Esophagus squamous epithelium (tissue), 5 donors: ENCODE measurements around the gene PHKA2. TPM values are rescaled to one million over a fixed set of nuclear protein-coding genes. Genes with fewer than 3 reads are reported as not detected.
"Not testable (repeated sequence)": the region's sequence is repeated elsewhere in the genome, so short reads cannot be mapped to it uniquely, and the experiment has no call there.

Experiments
- DNase-seq: peaks from one replicate; lab custom pipeline; 2025; lab: John Stamatoyannopoulos, UW
- H3K27ac ChIP-seq, 4 donors: fragments of 200-600 bp; sonication (generic); one replicate each; pipeline ENCODE4 v1.5.1; 2016 to 2019; ENCODE audit warnings: mild to moderate bottlenecking in 1 of 4
- H3K27me3 ChIP-seq, 4 donors: fragments of 200-600 bp; sonication (generic); 1 replicate in 3 of 4; 2 replicates in 1 of 4; pipeline versions ENCODE4 v1.5.1 to v1.6.0; 2017 to 2021; ENCODE audit warnings: antibody characterized with exemption in 1 of 4
- H3K36me3 ChIP-seq, 3 donors: fragments of 200-600 bp; sonication (generic); one replicate each; pipeline ENCODE4 v1.5.1; 2016 to 2019
- H3K4me1 ChIP-seq, 3 donors: fragments of 200-600 bp; sonication (generic); one replicate each; pipeline ENCODE4 v1.5.1; 2017 to 2019
- H3K4me3 ChIP-seq, 4 donors: fragments of 200-600 bp; sonication (generic); 1 replicate in 3 of 4; 2 replicates in 1 of 4; pipeline ENCODE4 v1.5.1; 2016 to 2019; ENCODE audit warnings: mild to moderate bottlenecking in 2 of 4, moderate library complexity in 1 of 4
- H3K9me3 ChIP-seq, 3 donors: fragments of 200-600 bp; sonication (generic); one replicate each; pipeline ENCODE4 v1.5.1; 2016 to 2019
- POLR2A ChIP-seq, 4 donors: fragments of 450-650 bp; IDR thresholded peaks; one replicate each; pipeline ENCODE4 v1.6.1; 2017; ENCODE audit warnings: antibody characterized with exemption in 4 of 4, mild to moderate bottlenecking in 4 of 4, moderate library complexity in 3 of 4
- WGBS, 2 donors: methylation state at CpG; one replicate each; pipeline ENCODE4 v1.1.5; 2018; 5-methylcytosine and 5-hydroxymethylcytosine counted together
- intact Hi-C: fragments of 100-400 bp; cut with DNase I; formaldehyde crosslinking; loops from one replicate; pipeline ENCODE4 v1.15.0; 2022
- total RNA-seq, 4 donors: library from RNA; depleted of rRNA; stranded (reverse); fragments of >200 nt; gene quantifications; one replicate each; pipeline ENCODE4 v1.1.0, GENCODE V29; 2016
- TF ChIP-seq, protein P1 (sequence below), 6 experiments: fragments of 450-650 bp in 4 of 6; fragments of 200-600 bp in 2 of 6; sonication (generic) in 2 of 6; IDR thresholded peaks; one replicate each; pipeline ENCODE4 v1.5.1; 2016 to 2019; ENCODE audit warnings: antibody characterized with exemption in 6 of 6, mild to moderate bottlenecking in 4 of 6, moderate library complexity in 4 of 6
- donor health status: DM: yes; HTN: yes; CAD: no.

PHKA2 gene
- total RNA-seq, 4 donors from 2014 or later = 10.1 to 21.2 (median 13.5) TPM

DNA sequence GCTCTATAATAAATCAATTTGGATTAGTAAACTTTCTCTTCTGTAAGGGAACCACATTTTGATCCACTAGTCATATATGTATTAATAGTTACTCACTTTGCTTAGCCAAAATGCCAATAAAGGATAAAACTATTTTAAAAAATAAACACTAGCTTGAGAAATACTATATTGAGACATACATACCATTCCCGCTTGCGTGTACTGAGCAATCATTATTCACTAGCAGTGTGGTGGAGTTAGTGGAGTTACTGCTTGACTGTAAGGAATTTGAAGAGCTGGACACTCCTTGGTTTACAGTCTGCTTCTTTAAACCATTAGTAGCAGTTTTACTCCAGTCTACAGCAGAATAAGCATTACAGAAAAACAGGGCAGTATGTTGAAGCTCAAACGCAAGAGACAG lies 10.8 kb upstream of the PHKA2 start:
- Histone ChIP-seq H3K36me3 (no peaks in the 10 kb centered on the region), H3K4me3 (no peak overlapping the region), H3K9me3 (no peaks in the 10 kb centered on the region), H3K4me1 (no peaks in the 10 kb centered on the region), H3K27ac (no peak overlapping the region), H3K27me3 (no peaks in the 10 kb centered on the region)
- WGBS, 2 donors = 44 to 80% methylated on average over 3 of the region's 3 CpGs
- TF ChIP-seq POLR2A (IDR thresholded peaks at IDR 0.05) = no peak
- TF ChIP-seq, protein P1, sequence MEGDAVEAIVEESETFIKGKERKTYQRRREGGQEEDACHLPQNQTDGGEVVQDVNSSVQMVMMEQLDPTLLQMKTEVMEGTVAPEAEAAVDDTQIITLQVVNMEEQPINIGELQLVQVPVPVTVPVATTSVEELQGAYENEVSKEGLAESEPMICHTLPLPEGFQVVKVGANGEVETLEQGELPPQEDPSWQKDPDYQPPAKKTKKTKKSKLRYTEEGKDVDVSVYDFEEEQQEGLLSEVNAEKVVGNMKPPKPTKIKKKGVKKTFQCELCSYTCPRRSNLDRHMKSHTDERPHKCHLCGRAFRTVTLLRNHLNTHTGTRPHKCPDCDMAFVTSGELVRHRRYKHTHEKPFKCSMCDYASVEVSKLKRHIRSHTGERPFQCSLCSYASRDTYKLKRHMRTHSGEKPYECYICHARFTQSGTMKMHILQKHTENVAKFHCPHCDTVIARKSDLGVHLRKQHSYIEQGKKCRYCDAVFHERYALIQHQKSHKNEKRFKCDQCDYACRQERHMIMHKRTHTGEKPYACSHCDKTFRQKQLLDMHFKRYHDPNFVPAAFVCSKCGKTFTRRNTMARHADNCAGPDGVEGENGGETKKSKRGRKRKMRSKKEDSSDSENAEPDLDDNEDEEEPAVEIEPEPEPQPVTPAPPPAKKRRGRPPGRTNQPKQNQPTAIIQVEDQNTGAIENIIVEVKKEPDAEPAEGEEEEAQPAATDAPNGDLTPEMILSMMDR (IDR thresholded peaks at IDR 0.05) = no peak
- intact Hi-C loops = no loop called here
- no peak for DNase-seq

DNA sequence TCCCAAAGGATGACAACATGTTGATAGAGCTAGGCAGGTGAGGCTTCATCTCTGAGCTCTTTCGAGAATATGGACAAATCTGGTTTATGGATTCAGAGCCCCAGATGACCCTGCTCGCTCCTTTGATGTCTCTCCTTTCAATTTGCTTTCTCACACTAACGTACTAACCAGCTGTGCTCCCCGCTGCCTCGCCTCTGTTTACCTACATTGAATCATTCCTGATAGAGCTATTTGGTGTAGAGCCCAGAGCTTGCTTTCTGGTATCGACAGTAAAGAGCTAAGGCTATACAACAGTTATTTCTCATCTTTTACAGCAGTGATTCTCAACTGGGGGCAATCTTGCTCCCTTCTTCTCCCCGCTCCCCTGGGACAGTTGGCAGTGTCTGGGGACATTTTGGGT lies 8.9 kb upstream of the PHKA2 start:
- WGBS, 2 donors = 70 to 80% methylated on average over 3 to 6 of the region's 7 CpGs
- Histone ChIP-seq H3K27ac (no peak overlapping the region), H3K9me3 (no peaks in the 10 kb centered on the region), H3K4me3 (no peak overlapping the region), H3K36me3 (no peaks in the 10 kb centered on the region), H3K4me1 (no peaks in the 10 kb centered on the region), H3K27me3 (no peaks in the 10 kb centered on the region)
- intact Hi-C loops = no loop called here
- TF ChIP-seq, protein P1 (IDR thresholded peaks at IDR 0.05) = no peak
- TF ChIP-seq POLR2A (IDR thresholded peaks at IDR 0.05) = no peak
- no peak for DNase-seq

DNA sequence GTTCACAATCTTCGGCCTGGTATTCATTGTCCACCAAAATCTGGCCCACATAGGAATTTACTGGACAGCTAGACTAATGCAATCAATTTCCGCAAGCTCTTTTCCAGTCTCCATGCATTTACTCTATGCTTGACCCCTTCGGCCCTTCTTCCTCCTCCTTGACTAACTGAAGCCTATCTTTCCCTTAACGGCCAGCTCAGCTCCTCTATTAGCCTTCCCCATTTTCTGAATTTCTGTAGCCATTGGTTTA lies 1.2 kb upstream of the PHKA2 start:
- Histone ChIP-seq H3K9me3 (no peaks in the 10 kb centered on the region), H3K4me3 (peak overlapping the region; percentile 62 to 79 (median 71)), H3K27ac (peak overlapping the region; percentile 90 to 95 (median 93)), H3K27me3 (no peaks in the 10 kb centered on the region), H3K36me3 (no peaks in the 10 kb centered on the region), H3K4me1 (peaks cover 0 to 30% (median 0%) of the 10 kb centered on the region in 3 donors)
- TF ChIP-seq POLR2A (IDR thresholded peaks at IDR 0.05) = no peak
- TF ChIP-seq, protein P1 (IDR thresholded peaks at IDR 0.05) = no peak
- 6 to 38% methylated on average over 4 of the region's 4 CpGs for WGBS, 2 donors
- no peak for DNase-seq
- intact Hi-C loops = no loop called here

DNA sequence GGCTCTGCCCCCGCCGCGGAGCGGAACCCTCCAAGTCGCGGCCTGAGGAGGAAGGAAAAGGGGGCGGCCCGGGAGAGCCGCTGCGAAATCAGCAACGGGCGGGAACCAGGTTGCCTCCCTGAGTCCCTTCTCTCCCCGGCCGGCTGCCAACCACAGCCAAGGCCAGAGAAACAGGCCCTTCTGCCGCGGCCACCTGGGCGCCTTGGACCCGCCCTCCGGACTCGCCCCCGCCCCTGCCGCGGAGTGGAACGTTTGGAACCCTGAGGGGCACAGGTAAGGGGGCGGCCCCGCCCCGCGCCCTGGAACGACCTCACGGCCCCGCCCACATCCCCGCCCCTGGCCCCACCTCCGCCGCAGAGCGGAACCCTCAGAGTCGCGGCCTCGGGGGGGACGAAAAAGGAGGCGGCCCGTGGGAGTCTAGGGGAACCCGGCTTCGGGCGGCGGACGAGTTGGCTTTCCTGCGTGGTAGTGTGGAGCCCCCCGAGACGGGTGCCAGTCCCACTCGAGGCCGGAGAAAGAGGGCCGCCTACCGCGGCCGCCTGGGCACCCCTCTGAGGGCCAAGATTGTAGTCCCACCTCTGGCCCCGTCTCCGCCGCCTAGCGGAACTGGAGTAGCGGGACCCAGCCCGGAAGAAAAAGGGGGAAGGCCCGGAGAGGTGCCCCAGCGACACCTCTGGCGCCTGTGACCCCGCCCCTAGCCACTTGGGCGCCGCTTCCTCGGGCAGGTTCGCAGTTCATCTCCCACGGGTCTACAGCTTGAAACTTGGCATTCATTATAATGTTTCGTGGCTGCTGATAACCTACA lies 669 bp upstream of the PHKA2 start:
- intact Hi-C loops = no loop called here
- TF ChIP-seq POLR2A (IDR thresholded peaks at IDR 0.05) = peak in 1 of 4 donors; percentile 50
- TF ChIP-seq, protein P1 (IDR thresholded peaks at IDR 0.05) = peak; percentile 24 to 70 (median 55)
- Histone ChIP-seq H3K4me3 (peak overlapping the region; percentile 62 to 79 (median 71)), H3K36me3 (no peaks in the 10 kb centered on the region), H3K27ac (peak overlapping the region; percentile 90 to 95 (median 93)), H3K27me3 (no peaks in the 10 kb centered on the region), H3K4me1 (peaks cover 0 to 30% (median 0%) of the 10 kb centered on the region in 3 donors), H3K9me3 (no peaks in the 10 kb centered on the region)
- peak; percentile 30 for DNase-seq
- 0 to 38% methylated on average over 16 to 17 of the region's 71 CpGs for WGBS, 2 donors

DNA sequence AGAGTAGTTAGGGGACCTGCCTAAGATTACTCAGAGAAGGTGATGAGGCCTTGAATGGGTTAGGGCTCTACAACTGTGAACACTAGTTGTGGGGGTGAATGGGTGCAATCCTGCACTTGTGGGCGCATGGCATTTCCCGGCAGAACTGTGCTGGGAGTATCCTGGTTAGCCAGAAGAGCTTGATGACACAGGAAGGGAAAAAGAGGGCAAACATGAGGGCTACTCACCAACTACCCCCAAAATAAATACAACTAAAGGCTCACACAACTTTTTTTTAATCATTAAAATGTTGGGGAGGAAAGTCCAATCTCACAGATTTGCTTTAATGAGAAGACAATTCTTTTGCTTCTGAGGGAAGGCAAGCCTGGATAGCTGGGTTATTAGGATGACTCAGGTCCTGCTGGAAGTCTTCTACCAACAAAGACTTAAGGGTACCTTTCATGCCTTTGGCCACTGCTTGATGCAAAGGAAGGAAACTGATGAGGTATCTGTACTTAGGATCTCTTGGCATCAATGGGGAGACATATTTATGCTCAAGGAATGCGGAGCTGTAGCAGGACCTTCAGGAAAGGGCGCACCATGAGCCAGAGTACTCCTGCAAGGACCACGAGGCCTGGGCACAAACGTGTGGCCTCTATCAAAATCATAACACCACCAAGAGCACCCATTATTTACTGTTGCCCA lies 2.6 kb downstream of the PHKA2 start:
- no peaks in the 10 kb centered on the region for H3K36me3 ChIP-seq
- DNase-seq = no peak
- no peak overlapping the region for H3K4me3 ChIP-seq
- H3K9me3 ChIP-seq = no peaks in the 10 kb centered on the region
- H3K4me1 ChIP-seq = peaks cover 0 to 30% (median 0%) of the 10 kb centered on the region in 3 donors
- H3K27me3 ChIP-seq = no peaks in the 10 kb centered on the region
- TF ChIP-seq, protein P1 (IDR thresholded peaks at IDR 0.05) = no peak
- TF ChIP-seq POLR2A (IDR thresholded peaks at IDR 0.05) = no peak
- WGBS, 2 donors = 84 to 86% methylated on average over 4 to 6 of the region's 6 CpGs
- H3K27ac ChIP-seq = no peak overlapping the region
- intact Hi-C loops = no loop called here

DNA sequence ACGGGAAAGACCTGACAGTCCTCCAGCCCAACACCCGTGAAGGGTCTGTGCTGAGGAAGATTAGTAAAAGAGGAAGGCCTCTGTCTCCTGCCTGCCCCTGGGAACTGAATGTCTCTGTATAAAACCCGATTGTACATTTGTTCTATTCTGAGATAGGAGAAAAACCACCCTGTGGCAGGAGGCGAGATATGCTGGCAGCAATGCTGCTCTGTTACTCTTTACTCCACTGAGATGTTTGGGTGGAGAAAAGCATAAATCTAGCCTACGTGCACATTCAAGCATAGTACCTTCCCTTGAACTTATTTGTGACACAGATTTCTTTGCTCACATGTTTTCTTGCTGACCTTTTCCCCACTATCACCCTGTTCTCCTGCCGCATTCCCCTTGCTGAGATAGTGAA lies 3.7 kb downstream of the PHKA2 start:
- DNase-seq, intact Hi-C loops: not testable (repeated sequence)

More for the DNA sequence above, 3.7 kb downstream of the PHKA2 start:
- H3K4me3 ChIP-seq, H3K27ac ChIP-seq, H3K27me3 ChIP-seq, H3K9me3 ChIP-seq, H3K36me3 ChIP-seq: not testable (repeated sequence)
- H3K4me1 ChIP-seq = peaks cover 0 to 23% (median 0%) of the 10 kb centered on the region in 3 donors
- WGBS, 2 donors = 66 to 81% methylated on average over 4 to 6 of the region's 6 CpGs
